Effector CD4-positive, alpha-beta T cell (primary cell): Measurements from ENCODE around the gene BRD3OS.
A peak's percentile ranks its signal among the peaks of the same experiment; 100 is the strongest.

Experiments
- DNase-seq: peaks from one replicate; pipeline ENCODE4 v3.0.0-alpha.2; 2020

Gene BRD3OS

DNA sequence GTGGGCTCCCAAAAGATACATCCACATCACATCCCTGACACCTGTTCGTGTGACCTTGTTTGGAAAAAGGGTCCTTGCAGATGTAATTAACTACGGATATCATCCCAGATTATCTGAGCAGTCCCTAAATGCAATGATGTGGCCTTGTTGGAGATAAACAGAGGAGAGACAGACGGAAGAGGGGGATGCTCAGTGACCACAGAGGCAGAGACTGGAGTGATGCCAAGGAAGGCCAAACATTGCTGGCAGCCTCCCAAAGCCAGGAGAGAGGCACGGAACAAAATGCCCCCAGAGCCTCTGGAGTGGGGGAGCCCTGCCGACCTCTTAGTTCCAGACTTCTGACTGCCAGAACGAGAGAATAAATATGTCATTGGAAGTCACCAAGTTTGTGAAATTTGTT is 18.1 kb upstream of the BRD3OS start:
- no peak for DNase-seq

DNA sequence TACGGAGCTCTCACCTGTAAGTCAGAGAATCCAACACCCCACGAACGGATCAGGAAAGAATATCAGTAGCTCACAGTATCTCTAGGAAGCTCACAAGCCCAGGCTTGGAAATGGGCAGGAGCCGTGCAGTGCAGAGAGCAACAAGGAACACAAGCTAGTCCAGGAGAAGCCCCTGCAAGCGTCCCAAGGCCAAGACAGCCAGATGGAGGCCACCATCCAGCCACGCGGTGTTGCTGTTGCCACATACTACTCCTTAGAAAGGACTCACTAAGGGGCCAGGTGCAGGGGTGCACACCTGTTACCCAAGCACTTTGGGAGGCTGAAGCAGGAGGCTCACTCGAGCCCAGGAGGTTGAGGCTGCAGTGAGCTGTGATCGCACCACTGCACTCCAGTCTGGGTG is 17.7 kb upstream of the BRD3OS start:
- no peak for DNase-seq

DNA sequence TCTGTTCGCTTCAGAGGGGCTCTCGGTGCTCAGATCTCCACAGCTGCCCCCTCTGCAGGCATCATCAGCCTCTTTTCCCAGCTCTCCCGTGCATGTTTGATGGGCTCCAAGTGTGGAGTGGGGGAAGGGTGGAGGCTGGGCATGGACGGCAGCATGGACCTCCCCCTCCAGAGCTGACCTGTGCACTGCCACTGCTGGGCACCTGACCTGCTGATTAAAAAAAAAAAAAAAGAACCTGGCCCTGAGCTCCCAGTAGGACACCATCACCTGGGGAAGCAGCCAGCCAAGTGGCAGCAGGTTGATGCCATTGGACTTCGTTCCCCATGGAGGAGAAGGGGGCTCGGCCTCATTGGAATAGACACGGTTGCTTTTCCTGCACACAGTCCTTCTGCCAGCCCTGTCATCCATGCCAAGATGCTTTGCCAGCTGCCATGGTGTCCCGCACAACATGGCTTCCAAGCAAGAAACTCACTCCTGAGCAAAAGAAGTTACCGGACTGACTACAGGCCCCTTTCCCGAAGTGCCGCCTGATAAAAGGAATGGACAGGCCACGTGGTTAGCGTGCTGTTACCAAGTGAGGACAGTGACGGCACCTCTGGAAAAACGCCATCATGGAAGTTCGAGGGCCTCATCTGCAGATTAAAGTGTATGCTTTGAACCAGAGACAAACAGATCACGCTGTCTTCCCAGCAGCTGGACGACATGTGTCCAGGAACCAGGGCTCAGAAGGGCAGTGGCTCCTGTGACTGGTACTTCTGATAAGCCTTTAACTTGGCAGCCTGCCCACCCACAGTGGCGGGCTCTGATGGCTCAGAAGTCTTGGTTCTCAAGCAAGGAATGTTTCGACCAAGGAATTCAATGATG is 14.7 kb upstream of the BRD3OS start:
- no peak for DNase-seq

DNA sequence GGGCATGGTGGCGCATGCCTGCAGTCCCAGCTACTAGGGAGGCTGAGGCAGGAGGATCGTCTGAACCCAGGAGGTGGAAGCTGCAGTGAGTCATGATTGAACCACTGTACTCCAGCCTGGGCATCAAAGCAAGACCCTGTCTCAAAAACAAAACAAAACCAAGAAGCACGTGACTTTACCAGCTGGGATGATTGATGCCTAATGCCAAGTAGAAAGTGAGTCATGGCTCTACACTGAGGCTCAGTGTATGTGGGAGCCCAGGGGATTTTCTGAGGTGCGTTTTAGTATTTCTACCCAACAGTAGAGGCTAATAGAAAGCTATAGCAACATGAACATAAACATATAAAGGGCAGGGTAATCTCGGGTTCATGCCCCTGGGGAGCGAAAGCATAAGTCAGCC is 13.9 kb upstream of the BRD3OS start:
- DNase-seq: no peak

DNA sequence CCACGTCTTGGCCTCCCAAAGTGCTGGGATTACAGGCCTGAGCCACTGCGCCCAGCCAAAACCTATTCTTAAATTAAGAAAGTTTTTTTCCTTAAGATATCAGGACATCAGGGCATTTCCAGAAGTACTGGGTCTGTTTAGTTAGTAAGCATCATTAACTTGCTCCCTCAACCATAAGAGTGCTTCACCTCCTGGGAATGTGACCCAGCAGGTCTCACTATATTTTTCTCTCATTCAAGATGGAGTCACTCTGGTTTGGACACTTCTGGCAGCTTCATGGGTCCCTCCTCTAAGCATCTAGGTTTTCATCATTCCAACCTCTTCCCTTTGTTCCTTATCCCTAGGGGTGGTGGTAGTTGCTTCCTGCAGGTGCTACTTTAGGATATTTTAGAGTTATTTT is 10.3 kb upstream of the BRD3OS start:
- no peak for DNase-seq

DNA sequence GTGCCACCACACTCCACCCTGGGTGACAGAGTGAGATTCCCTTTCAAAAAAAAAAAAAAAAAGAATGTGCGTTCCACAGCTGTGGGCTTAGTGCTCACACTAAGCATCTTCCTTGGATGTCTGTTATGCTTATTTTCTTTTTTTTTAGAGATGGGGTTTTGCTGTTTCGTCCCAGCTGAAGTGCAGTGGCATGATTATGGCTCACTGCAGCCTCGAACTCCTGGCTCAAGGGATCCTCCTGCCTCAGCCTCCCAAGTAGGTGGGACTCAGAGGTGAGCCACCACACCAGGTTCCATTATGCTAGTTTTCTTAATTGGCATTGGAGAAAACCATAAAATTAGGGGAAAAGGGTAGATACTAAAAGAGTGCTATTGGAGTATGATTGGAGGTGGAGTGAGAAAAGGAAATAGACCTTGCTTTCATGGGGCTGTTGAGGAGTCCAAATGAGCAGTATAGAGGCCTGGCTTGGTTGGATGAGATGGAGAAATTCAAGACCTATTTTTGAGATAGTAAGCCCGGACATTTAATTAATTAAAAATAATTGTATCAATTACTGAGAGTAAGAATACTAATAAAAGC is 978 bp upstream of the BRD3OS start:
- DNase-seq: no peak

DNA sequence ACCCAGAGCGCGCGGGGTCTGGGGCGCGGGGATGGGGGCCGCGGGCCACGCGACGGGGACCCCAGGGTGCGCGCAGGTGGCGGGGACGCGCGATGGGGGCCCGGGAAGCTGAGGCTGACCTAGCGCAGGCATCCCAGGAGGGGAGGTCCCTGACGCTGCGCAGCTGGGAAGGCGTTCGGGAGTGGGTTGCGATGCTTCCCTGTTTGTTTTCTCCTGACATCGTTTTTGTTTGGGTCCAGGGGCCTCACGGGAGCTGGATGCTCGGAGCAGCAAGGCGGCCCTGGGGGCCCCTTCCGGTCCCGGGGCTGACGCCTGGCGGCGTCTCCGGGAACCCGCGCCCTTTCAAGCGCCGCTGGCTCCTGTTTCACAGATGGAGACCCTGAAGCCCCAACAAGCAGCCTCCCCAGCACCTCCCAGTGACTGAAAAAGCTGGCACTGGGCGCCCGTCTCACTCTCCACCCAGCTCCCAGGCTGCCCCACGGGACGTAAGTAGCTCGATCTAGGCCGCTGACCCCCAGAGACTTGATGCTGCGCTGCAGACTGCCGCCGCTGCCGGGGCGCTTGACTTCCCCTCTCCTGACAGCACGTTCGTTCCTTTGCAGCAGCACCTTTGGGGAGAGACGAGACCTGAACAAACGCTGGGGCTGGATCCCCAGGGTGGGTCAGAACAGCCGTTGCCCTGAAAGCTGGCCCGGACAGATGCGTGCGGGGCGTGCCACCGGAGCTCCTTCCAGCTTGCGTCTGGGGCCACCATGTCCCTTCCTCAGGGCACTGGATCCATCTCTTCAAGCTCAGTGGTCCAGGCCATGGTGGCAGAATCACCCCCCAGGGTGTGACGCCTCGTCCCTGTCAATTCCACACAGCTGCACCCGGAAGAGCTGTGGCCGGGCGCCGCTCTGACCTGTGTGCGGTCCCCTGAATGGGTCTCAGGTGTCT is 593 bp downstream of the BRD3OS start:
- peak; percentile 24 for DNase-seq

DNA sequence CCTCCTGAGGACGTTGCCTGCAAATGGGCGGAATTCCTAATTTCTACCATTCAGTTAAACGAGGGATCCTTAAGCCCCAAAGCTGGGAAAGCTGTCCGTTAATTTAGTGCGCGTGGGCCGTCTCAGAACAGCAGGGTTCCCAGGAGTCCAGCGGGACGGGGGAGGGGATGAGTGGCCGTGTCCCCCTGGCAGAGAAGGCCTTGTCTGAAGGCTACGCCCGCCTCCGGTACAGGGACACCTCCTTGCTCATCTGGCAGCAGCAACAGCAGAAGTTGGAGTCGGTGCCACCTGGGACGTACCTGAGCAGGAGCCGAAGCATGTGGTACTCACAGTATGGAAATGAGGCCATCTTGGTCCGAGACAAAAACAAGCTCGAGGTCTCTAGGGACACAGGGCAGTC is 1.3 kb downstream of the BRD3OS start:
- DNase-seq: no peak

DNA sequence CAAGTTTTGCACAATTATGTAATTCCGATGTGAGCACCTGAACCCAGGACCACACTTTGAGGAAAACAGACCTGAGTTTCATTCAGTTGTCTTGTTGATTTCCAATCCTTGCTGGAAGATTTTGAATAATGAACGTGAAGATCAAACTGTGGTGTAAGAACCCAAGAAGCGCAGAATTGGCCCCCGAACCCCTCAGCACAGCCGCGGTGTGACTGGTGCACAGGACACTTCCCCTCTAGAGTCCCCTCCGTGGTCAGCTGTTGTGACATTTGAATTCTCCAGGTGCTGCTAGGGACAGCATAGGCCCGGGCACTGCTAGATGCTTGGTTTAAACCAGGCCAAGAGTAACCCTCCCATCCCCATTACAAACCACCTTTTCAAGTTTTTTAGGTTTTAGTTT is 1.7 kb downstream of the BRD3OS start:
- DNase-seq: no peak

DNA sequence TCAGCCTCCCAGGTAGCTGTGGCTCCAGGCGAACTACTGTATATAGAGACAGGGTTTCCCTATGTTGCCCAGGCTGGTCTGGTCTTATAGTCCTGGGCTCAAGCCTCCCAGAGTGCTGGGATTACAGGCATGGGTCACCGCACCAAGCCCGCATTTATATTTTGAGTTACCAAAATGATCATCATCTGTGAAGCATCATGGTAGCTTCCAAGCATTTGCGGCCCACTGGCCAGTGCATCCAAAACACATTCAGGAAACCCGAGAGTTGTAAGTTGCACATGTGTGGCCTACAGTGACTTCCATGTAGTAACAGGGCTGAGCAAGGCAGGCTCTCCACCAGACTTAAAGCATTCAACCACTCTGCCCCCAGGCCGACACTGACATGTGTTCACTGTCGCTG is 2.3 kb downstream of the BRD3OS start:
- no peak for DNase-seq

DNA sequence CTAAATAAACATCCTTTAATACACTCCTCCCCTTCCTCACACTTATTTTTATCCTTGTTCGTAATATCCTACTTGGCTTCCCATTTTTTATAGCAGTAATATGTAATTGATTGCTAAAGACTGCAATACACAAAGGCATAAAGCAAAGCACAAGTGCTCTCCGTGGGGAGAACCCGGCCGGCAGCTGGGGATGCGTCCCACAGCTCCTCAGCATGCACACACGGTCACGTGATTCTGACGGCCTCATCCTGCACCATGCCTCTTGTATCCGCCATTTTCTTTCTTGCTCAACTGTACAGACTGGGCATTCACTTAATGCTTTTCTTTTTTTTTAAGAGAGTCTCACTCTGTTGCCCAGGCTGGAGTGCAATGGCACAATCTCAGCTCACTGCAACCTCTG is 2.8 kb downstream of the BRD3OS start:
- no peak for DNase-seq

DNA sequence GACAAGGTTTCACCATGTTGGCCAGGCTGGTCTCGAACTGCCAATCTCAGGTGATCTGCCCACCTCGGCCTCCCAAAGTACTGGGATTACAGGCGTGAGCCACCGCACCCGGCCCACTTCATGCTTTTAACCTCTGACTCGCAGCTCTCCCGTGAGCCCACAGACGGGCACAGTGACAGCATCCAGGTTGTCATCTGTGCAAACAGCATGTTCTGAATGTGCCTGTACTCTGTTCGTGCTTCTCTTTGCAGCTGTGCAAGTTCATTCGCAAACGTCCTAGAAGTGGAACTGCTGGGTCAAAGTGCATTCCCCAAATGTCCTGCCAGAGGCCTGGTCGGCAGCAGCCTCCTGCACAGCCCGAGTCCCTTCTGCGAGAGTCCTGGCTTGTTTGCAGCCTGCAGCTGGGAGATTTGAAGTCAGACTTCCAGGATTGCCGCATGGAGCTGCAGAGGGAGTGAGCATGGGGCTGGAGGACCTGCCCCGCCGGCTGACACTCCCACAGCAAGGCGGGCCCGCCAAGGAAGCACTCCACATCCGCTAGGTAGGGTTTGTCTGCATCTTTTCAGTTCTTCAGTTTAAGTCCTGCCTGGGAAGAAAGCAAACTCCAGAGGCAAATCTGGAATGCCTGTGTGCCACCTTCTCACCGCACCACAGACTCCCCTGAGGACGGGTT is 3.4 kb downstream of the BRD3OS start:
- no peak for DNase-seq

DNA sequence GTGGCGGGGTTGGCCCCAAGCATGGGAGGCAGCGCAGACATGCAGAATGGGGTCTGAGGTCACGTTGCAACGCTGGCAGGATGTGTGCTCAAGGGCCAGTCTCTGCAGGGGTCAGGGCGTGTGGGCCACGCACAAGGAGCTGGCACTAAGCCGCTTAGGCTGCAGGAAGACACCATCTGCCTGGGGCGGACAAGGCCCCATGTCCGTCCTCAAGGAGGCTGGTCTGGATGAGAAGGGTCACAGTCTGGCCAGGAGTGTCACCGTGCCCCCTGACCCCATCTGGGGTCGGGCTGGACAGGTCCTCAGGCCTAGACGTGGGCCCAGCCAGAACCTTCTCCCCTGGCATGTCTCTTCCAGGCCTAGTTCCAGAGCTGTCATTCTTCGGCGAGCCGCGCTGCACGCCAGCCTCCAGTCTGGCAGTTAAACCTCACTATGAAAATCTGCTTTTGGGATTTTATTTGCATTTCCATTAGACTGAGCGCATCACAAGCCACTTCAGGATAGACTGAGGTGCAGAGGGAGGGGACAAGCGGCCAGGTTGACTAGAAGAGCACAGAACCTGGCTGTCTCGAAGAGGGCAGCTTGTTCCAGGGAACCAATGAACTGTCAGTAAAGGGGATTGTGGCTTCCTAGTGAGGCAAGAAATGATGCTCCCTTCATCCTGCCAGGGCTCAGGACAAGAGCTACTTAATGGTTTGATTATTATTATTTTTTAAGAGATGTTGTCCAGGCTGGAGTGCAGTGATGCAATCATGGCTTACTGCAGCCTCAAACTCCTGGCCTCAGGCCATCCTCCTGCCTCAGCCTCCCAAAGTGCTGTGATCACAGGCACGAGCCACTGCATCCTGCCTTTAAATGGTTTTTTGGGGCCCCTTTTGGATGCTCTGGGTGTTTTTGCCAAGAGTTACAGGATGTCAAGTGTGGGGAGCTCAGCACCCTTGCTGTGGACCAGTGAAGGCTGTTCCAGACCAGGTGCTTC is 4.3 kb downstream of the BRD3OS start:
- DNase-seq: no peak

DNA sequence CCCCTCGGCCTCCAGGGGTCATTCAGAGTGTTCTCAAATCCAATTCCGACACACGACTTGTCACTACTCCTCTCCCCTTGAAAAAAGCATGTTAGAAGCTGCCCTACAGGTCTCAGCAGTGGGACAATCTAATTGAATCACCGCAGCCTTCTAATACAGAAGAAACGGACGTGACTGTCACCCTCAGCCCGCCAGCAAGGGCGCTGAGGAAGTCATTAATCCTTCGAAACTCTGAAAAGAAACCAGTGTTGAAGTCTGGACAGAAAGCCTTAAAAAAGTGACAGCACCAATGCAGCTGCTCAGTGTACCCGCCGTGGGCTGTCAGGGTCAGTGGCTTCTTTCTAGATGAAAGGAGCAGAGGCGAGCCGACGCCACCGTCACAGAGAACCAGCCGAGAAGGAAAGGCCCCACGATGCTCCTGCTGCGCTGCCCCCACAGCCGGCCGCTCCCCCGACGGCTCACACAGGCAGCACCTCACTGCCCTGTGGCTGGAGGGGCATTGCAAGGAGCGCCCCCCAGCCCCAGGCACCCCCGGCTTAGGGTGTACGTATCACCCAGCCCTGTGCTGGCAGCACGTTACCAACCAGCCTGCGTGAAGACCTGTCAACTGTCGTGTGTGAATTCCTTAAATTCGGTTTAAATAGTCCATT is 5.7 kb downstream of the BRD3OS start:
- DNase-seq: no peak

DNA sequence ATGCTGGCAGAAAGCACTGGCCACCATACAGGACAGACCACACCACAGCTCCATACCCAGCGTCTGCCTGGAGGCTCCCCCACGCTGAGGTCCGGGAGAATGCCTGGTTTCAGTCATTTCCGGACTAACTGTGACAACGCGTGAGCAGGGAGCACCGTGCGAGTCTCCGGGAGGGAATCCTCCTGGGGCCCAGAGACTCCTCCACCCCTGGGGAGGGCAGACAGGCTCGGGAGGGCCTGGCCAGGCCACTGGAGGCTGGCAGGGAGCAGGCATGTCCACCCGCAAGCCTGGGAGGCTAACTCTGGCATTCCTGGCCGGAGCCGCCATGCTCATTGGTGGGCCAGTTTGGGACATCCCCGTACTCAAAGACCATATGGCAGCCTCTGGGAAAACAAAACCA is 6.5 kb downstream of the BRD3OS start:
- DNase-seq: no peak

DNA sequence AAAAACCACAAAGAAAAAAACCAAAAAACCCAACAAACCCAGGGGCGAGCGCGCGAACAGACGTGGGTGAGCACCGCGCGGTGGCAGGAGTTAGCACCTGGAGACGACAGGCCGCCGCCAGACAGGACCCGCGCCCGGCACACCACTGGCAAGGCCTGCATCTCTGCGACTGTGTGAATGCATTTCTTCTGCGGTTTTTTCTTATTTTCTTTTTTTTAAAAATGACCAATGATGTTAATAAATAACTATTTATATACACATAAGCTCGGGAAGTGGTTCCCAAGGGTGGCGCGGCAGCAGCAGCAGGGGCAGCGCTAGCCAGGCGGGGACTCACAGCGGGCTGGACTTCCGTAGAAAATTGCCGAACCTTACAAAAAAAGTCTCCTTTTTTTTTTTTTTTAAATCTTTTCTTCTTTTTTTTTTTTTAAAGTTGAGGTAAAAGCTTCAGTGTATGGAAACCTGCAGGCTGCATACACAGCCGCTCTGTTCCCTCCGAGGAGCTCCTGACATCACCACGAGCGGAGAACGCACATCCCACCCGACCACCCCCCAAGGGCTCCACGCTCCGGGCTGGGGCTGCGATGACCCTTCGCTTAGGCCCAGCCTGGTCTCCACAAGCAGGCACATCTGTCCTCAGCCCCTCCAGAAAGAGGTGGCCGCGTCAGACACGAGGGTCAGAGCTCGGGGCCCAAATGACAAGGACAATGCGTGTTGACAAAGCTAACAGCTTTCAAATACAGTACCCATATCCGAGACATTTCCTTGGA is 7.4 kb downstream of the BRD3OS start:
- DNase-seq: no peak

DNA sequence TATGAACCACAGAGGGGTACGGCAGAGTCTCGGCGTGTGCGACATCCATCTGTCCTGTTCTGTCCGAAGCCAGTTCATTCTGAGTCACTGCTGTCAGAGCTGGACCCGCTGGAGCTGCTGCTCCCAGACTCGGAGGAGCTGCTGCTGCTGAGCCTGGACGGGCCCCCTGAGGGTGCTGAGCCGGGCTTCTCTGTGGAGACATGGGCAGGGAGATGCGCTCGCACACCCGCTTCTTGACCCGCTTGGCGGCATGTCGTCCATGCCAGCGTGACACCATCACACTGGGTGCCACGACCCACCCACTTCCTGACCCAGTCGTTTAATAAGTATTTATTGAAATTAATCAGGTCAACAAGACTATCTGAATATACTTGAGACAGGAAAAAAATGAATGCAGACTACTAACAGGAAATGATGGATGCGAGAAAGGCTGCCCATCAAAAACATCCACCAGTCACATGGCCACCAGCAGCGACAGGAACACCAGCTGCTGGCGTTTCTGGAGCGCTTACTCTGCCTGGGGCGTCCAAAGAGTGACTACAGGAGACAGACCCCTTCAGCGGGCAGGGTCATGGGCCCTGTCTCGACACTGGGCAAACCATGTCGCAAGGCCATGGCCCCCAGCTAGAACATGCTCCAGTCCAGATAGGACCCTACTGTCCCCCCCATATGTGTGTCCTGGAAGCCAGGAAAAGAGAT is 8.4 kb downstream of the BRD3OS start:
- DNase-seq: no peak

DNA sequence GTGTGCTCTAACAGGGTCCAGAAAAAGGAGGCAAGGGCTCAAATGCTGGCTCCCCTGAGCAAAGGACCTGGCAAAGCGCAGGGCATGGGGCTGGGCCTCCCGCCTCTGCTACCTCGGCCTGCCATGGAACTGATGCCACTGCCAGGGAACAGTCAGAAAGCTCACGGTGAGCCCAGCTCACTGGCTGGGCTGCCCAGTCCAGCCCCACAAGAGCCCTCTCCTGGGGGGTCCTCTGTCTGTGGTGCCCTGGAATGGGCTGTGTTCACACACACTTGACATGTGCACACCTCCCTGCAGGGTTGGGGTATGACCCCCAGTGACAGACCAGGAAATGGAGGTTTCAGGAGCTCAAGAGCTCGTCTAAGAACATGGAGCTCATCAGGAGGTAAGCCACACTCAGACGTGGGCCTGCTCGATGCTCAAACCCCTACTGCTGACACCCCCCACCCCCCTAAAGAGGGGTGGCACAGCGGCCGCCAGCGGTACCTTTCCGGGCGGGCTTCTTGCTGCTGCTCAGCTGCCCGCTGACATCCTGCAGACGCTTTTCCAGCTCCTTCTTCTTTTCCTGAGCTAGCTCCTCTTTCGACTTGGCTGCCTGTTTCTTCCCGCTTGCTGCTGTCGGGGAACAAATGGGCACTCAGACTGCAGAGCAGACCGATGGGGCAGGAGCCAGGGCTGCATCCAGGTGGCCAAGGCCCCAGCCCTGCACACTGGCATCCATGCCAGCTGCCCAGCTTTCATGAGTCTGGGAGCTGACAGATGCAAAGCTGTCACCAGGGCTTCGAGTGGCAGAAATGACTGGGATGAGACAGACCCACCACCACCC is 9.1 kb downstream of the BRD3OS start:
- no peak for DNase-seq
